Prostate gland (tissue), 2 donors: ENCODE measurements around the gene SAMD10. TPM values are rescaled to one million over a fixed set of nuclear protein-coding genes. Genes with fewer than 3 reads are reported as not detected.

Experiments used
- DNase-seq: peaks from one replicate; pipeline ENCODE4 v3.0.0-alpha.2; 2019; ENCODE audit warnings: low spot score
- H3K27ac ChIP-seq, 2 donors: fragments of 200-600 bp; sonication (generic); 2 replicates each; pipeline ENCODE4 v1.5.1; 2017 to 2019
- H3K27me3 ChIP-seq: fragments of 200-600 bp; sonication (generic); replicated peaks from 2 replicates; pipeline ENCODE4 v1.5.1; 2019; ENCODE audit not compliant: insufficient read depth
- H3K36me3 ChIP-seq, 2 donors: fragments of 200-600 bp; sonication (generic); 1 replicate in 1 of 2; 2 replicates in 1 of 2; pipeline versions ENCODE4 v1.5.1 to v1.8.1; 2017 to 2019
- H3K4me1 ChIP-seq: fragments of 200-600 bp; sonication (generic); replicated peaks from 2 replicates; pipeline ENCODE4 v1.5.1; 2019
- H3K4me3 ChIP-seq, 2 donors: fragments of 200-600 bp; sonication (generic); 2 replicates each; pipeline ENCODE4 v1.5.1; 2017 to 2019
- H3K9me3 ChIP-seq: fragments of 200-600 bp; sonication (generic); 2 replicates; pipeline ENCODE4 v1.5.1; 2017
- CTCF ChIP-seq, 4 experiments: fragments of 200-600 bp in 2 of 4; fragments of 450-650 bp in 2 of 4; sonication (generic) in 2 of 4; IDR thresholded peaks; 1 replicate in 3 of 4; 2 replicates in 1 of 4; pipeline ENCODE4 v1.5.1; 2016 to 2019; ENCODE audit warnings: antibody characterized with exemption in 4 of 4, mild to moderate bottlenecking in 2 of 4, moderate library complexity in 2 of 4
- POLR2A ChIP-seq: fragments of 450-650 bp; IDR thresholded peaks from one replicate; pipeline ENCODE4 v1.6.1; 2016; ENCODE audit warnings: antibody characterized with exemption, mild to moderate bottlenecking
- POLR2AphosphoS5 ChIP-seq: sonication (generic); formaldehyde crosslinking; IDR thresholded peaks from one replicate; pipeline ENCODE4 v1.6.1; 2017; ENCODE audit warnings: antibody characterized with exemption
- WGBS: methylation state at CpG from one replicate; pipeline ENCODE4 v1.1.5; 2018; 5-methylcytosine and 5-hydroxymethylcytosine counted together
- intact Hi-C: fragments of 100-400 bp; cut with DNase I; formaldehyde crosslinking; loops from one replicate; pipeline ENCODE4 v1.14.2; 2022
- total RNA-seq, 2 donors: library from RNA; depleted of rRNA; stranded (reverse); fragments of >200 nt; gene quantifications; one replicate each; pipeline ENCODE4 v1.1.0, GENCODE V29; 2016

The SAMD10 gene
- total RNA-seq, 2 donors from 2014 or later, result 6.0 to 14.7 TPM

DNA sequence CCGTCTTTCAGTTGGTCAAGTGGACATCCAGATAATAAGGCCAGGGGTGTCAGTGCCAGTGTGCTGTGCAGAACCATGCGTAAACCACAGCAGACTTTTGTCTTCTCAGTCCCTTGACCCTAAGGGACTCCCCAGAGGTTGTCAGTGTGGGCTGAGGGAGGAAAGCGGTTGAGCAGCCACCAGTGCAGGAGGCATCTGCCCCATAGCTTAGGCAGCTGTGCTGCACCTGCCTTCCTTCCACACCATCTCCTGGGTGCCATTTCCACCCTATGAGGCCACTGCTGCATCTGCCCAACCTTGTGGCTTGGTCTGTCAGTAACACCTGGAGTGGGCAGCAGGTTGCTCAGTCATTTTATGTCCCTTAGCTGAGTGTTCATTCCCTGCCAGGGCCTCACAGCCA is 27.5 kb upstream of the SAMD10 start:
- Histone ChIP-seq H3K36me3 (peaks cover 10 to 26% of the 10 kb centered on the region in 2 donors), H3K9me3 (no peaks in the 10 kb centered on the region)
- TF ChIP-seq CTCF (IDR thresholded peaks at IDR 0.05) (no peak), POLR2A (no peak), POLR2AphosphoS5 (no peak)

DNA sequence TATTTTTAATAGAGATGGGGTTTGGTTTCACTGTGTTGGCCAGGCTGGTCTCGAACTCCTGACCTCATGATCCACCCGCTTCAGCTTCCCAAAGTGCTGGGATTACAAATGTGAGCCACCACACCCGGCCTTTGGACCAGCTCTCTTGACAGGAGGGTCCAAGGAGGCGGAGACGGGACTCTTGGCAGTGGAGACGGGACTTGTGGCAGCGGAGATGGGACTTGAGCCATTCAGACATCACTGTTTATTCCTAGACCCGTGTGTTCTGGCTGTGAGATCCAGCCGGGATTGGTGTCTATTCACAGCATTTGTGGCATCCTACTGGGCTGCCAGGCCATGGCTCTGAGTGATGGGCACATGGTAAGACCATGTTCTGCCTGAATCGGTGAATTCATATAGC is 27.0 kb upstream of the SAMD10 start:
- no peaks in the 10 kb centered on the region for H3K9me3 ChIP-seq
- no peaks in the 10 kb centered on the region for H3K27me3 ChIP-seq
- H3K4me1 ChIP-seq, result no peaks in the 10 kb centered on the region
- TF ChIP-seq POLR2A (no peak), CTCF (IDR thresholded peaks at IDR 0.05) (no peak), POLR2AphosphoS5 (no peak)
- no peak overlapping the region for H3K4me3 ChIP-seq
- 83% methylated on average over 10 of the region's 10 CpGs for WGBS
- no peak for DNase-seq
- peaks cover 10 to 25% of the 10 kb centered on the region in 2 donors for H3K36me3 ChIP-seq
- intact Hi-C loops, result no loop called here
- no peak overlapping the region for H3K27ac ChIP-seq

More for the DNA sequence above, 27.5 kb upstream of the SAMD10 start:
- WGBS, result 100% methylated on average over 3 of the region's 3 CpGs
- DNase-seq, result no peak
- H3K4me3 ChIP-seq, result no peak overlapping the region
- no peak overlapping the region for H3K27ac ChIP-seq
- intact Hi-C loops, result no loop called here
- no peaks in the 10 kb centered on the region for H3K4me1 ChIP-seq
- no peaks in the 10 kb centered on the region for H3K27me3 ChIP-seq

DNA sequence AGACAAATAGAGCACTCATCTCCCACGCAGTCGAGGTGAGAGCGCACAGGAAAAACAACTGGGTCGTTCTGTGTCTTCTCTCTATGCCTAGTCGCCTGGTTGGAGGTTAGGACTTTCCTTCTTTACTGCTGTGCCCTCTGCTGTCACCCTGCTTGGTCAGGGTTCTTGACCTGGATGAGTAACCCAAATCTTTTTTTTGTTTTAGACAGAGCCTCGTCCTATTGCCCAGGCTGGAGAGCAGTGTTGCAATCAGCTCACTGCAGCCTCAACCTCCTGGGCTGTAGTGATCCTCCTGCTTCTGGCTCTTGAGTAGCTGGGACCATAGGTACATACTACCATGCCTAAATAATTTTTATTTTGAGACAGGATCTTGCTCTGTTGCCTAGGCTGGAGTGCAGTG is 26.0 kb upstream of the SAMD10 start:
- Histone ChIP-seq H3K4me3 (no peak overlapping the region), H3K27me3 (no peaks in the 10 kb centered on the region), H3K27ac (no peak overlapping the region), H3K9me3 (no peaks in the 10 kb centered on the region), H3K36me3 (peaks cover 10 to 16% of the 10 kb centered on the region in 2 donors), H3K4me1 (no peaks in the 10 kb centered on the region)
- TF ChIP-seq CTCF (IDR thresholded peaks at IDR 0.05), result no peak
- intact Hi-C loops, result no loop called here
- WGBS, result 86% methylated on average over 6 of the region's 6 CpGs
- DNase-seq, result no peak

GRCh38 chr20:64003960-64004725 is 24.7 kb upstream of the SAMD10 start:
- Histone ChIP-seq H3K27ac (no peak overlapping the region), H3K9me3 (no peaks in the 10 kb centered on the region), H3K27me3 (no peaks in the 10 kb centered on the region), H3K4me3 (no peak overlapping the region), H3K4me1 (no peaks in the 10 kb centered on the region), H3K36me3 (peaks cover 8 to 21% of the 10 kb centered on the region in 2 donors)
- WGBS, result 57% methylated on average over 7 of the region's 7 CpGs
- no peak for TF ChIP-seq CTCF (IDR thresholded peaks at IDR 0.05)
- TF ChIP-seq POLR2A, result no peak
- TF ChIP-seq POLR2AphosphoS5, result no peak
- intact Hi-C loops, result no loop called here
- DNase-seq, result no peak

GRCh38 chr20:64001607-64002011 is 22.2 kb upstream of the SAMD10 start:
- no peak overlapping the region for H3K27ac ChIP-seq
- H3K4me1 ChIP-seq, result no peaks in the 10 kb centered on the region
- DNase-seq, result peak; percentile 59
- 20% methylated on average over 11 of the region's 11 CpGs for WGBS
- H3K4me3 ChIP-seq, result no peak overlapping the region
- H3K9me3 ChIP-seq, result no peaks in the 10 kb centered on the region
- TF ChIP-seq CTCF (IDR thresholded peaks at IDR 0.05) (no peak), POLR2AphosphoS5 (peak; percentile 52)
- H3K27me3 ChIP-seq, result no peaks in the 10 kb centered on the region
- intact Hi-C loops, result no loop called here
- H3K36me3 ChIP-seq, result peaks cover 12 to 28% of the 10 kb centered on the region in 2 donors
